ENCODE results near the gene SF3A2.

SF3A2 gene

DNA sequence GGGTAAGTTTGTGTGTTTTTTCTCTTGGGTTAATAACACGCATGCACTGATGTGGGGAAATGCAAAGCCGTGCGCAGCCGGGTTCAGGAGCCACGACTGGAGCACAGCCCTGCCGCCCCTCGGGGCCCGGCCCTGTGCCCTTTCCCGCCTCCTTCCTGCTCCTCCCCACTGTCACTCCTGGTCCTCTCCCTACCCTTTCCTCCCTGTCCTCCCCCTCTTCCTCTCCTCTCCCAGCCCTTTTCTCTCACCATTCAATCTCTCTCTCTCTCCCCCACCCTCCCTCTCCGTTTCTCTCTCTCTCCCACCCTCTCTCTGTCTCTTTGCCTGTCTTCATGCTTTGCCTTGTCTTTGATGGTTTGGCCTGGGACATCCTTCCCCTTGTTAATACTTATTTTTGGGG is 27.6 kb upstream of the SF3A2 start:
- DNase-seq (ENCODE audit: low read depth), result no peak
- H3K4me3 ChIP-seq (ENCODE audit: low read length), result no peak overlapping the region
- no peak for TF ChIP-seq CTCF (conservative IDR thresholded peaks at IDR 0.05; ENCODE audit: low read depth, low read length)

DNA sequence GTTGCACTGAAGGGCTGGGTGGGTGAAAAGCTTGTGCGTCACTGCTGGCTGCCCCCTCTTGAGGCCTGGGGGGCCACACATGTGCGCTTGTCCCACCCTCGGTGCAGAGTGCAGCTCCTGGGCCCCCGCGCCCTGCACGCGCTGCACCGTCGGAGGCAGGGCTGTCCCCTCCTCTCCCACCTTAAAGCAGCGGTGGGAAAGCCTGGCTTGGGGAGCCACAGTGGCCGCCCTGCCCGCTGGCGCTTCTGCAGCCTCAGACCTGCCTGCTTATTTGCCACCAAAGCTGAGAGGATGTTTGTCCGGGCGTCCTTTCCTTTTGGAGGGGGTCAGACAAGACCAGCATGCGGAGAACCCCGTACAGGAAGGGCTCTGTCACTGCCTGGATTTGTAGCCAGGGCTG is 27.2 kb upstream of the SF3A2 start:
- TF ChIP-seq CTCF (conservative IDR thresholded peaks at IDR 0.05; ENCODE audit: low read depth, low read length), result no peak
- no peak for DNase-seq (ENCODE audit: low read depth)
- H3K4me3 ChIP-seq (ENCODE audit: low read length), result no peak overlapping the region

DNA sequence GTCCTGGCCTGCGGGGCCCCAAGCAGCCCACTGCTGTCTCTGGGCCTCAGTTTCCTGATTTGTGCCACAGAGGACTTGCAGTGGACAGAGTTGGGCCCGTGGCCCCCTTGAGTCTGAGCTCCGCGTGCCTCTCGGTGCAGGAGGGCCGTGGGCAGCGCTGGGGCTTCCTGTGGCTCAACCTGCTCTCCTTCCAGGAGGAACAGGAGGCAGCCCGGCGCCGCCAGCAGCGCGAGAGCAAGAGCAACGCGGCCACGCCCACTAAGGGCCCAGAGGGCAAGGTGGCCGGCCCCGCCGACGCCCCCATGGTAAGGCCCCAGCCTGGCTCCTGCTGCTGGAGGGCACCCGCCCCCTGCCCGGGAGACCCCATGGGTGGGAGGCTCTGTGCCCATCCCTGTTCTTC is 26.4 kb upstream of the SF3A2 start:
- DNase-seq (ENCODE audit: low read depth), result no peak
- no peak overlapping the region for H3K4me3 ChIP-seq (ENCODE audit: low read length)
- TF ChIP-seq CTCF (conservative IDR thresholded peaks at IDR 0.05; ENCODE audit: low read depth, low read length), result no peak

- no peak for DNase-seq (ENCODE audit: low read depth)
- TF ChIP-seq CTCF (conservative IDR thresholded peaks at IDR 0.05; ENCODE audit: low read depth, low read length), result no peak
- no peak overlapping the region for H3K4me3 ChIP-seq (ENCODE audit: low read length)
These were observed 25.5 kb upstream of the SF3A2 start for GRCh38 chr19:2210987-2211740.

DNA sequence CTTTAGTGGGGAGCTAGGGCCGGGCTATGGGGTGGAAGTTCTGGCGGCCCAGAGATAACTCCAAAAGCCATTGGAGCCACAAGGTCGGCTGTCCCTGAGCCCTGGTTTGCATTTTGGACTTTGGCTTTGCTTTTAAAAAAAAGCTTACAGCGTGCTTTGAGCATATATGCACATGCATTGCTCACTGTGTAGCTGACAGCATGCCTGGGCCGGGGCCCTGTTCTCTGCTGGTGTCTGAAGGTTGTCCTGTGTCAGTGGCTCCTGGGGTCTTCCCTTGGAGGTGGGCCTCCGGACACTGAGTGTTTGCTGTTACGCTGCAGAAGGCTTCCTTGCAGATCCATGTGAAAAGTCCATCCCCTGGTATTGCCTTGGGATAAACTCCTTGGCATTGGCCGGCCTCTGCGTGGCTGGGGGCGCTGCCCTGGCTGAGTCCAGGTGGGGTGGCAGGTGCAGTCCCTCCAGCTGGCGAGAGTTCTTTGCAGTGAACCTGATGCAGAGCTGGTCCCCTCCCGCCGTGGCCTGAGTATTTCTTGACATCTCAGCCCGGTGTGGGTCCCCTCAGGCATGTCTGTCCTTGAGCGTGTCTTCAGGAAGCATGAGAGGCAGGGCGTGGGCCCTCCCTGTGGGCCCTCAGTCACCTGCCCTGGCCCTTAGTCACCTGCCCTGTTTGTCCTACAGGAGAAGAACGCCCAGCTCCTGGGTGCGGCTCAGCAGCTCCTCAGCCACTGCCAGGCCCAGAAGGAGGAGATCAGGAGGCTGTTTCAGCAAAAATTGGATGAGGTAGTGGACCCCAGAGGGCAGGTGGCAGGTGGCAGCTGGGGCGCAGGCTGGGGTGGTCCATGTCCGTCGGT is 23.5 kb upstream of the SF3A2 start:
- DNase-seq (ENCODE audit: low read depth), result no peak
- H3K4me3 ChIP-seq (ENCODE audit: low read length), result no peak overlapping the region
- no peak for TF ChIP-seq CTCF (conservative IDR thresholded peaks at IDR 0.05; ENCODE audit: low read depth, low read length)

DNA sequence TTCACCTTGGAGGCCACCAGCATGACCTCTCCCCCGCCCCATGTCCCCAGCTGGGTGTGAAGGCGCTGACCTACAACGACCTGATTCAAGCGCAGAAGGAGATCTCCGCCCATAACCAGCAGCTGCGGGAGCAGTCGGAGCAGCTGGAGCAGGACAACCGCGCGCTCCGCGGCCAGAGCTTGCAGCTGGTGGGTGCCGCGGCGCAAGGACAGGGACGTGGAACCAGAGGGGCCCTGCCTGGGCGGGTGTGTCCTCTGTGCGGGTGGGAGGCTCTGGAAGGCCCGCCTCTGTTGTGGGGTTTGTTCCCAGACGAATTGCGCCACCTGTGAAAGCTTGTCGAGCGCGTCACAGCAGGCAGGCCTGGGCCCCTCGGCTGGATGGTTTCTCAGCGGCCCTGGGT is 22.8 kb upstream of the SF3A2 start:
- no peak for DNase-seq (ENCODE audit: low read depth)
- no peak for TF ChIP-seq CTCF (conservative IDR thresholded peaks at IDR 0.05; ENCODE audit: low read depth, low read length)
- H3K4me3 ChIP-seq (ENCODE audit: low read length), result no peak overlapping the region

All from retinal pigment epithelial cell (primary cell).